Measurements from ENCODE around the gene HBB. TPM values are rescaled to one million over a fixed set of nuclear protein-coding genes. Genes with fewer than 3 reads are reported as not detected.

HBB gene
- total RNA-seq, 4 donors from 2014 or later = 16.1 to 148 (median 132) TPM; not detected in 1

GRCh38 chr11:5245155-5245554 lies 18.3 kb upstream of the HBB start:
- Histone ChIP-seq H3K9me3 (no peaks in the 10 kb centered on the region), H3K4me3 (no peak overlapping the region), H3K27me3 (peaks cover 6% of the 10 kb centered on the region), H3K27ac (no peak overlapping the region), H3K4me1 (no peaks in the 10 kb centered on the region), H3K36me3 (no peaks in the 10 kb centered on the region)
- TF ChIP-seq CTCF (IDR thresholded peaks at IDR 0.05) (no peak), POLR2A (IDR thresholded peaks at IDR 0.05) (no peak), POLR2AphosphoS5 (IDR thresholded peaks at IDR 0.05) (no peak), EP300 (IDR thresholded peaks at IDR 0.05) (no peak)
- ATAC-seq = no peak
- WGBS, 2 donors (ENCODE audit: low coverage in 1 of 2) = 70 to 100% methylated on average over 1 to 2 of the region's 2 CpGs

GRCh38 chr11:5243816-5244180 lies 16.9 kb upstream of the HBB start:
- Histone ChIP-seq H3K9me3 (no peaks in the 10 kb centered on the region), H3K36me3 (no peaks in the 10 kb centered on the region), H3K27ac (no peak overlapping the region), H3K4me3 (no peak overlapping the region), H3K27me3 (peaks cover 6% of the 10 kb centered on the region), H3K4me1 (no peaks in the 10 kb centered on the region)
- no peak for ATAC-seq
- TF ChIP-seq EP300 (IDR thresholded peaks at IDR 0.05) (no peak), CTCF (IDR thresholded peaks at IDR 0.05) (no peak), POLR2AphosphoS5 (IDR thresholded peaks at IDR 0.05) (no peak)
- 60 to 76% methylated on average over 2 to 4 of the region's 4 CpGs for WGBS, 2 donors (ENCODE audit: low coverage in 1 of 2)

- no peak for ATAC-seq
- H3K9me3 ChIP-seq = no peaks in the 10 kb centered on the region
- 49 to 64% methylated on average over 4 to 5 of the region's 7 CpGs for WGBS, 2 donors (ENCODE audit: low coverage in 1 of 2)
- H3K4me1 ChIP-seq = no peaks in the 10 kb centered on the region
- TF ChIP-seq POLR2A (IDR thresholded peaks at IDR 0.05) (no peak), POLR2AphosphoS5 (IDR thresholded peaks at IDR 0.05) (no peak), EP300 (IDR thresholded peaks at IDR 0.05) (no peak), CTCF (IDR thresholded peaks at IDR 0.05) (no peak)
- H3K36me3 ChIP-seq = no peaks in the 10 kb centered on the region
- no peak overlapping the region for H3K27ac ChIP-seq
- H3K4me3 ChIP-seq = no peak overlapping the region
- H3K27me3 ChIP-seq = peaks cover 6% of the 10 kb centered on the region
Measured at GRCh38 chr11:5242933-5243815, 16.3 kb upstream of the HBB start.

GRCh38 chr11:5242208-5242607 lies 15.3 kb upstream of the HBB start:
- no peak for TF ChIP-seq POLR2A (IDR thresholded peaks at IDR 0.05)
- no peak for TF ChIP-seq POLR2AphosphoS5 (IDR thresholded peaks at IDR 0.05)
- no peak for TF ChIP-seq CTCF (IDR thresholded peaks at IDR 0.05)
- TF ChIP-seq EP300 (IDR thresholded peaks at IDR 0.05) = no peak
- H3K4me1 ChIP-seq = no peaks in the 10 kb centered on the region
- no peaks in the 10 kb centered on the region for H3K9me3 ChIP-seq
- no peaks in the 10 kb centered on the region for H3K36me3 ChIP-seq
- no peak overlapping the region for H3K4me3 ChIP-seq
- no peak overlapping the region for H3K27ac ChIP-seq
- peaks cover 6% of the 10 kb centered on the region for H3K27me3 ChIP-seq
- WGBS, 2 donors (ENCODE audit: low coverage in 1 of 2) = 63 to 76% methylated on average over 2 of the region's 2 CpGs
- no peak for ATAC-seq

- no peaks in the 10 kb centered on the region for H3K4me1 ChIP-seq
- H3K27me3 ChIP-seq = peaks cover 6% of the 10 kb centered on the region
- H3K9me3 ChIP-seq = no peaks in the 10 kb centered on the region
- no peaks in the 10 kb centered on the region for H3K36me3 ChIP-seq
- ATAC-seq = no peak
- 48 to 61% methylated on average over 3 of the region's 3 CpGs for whole genome bisulfite sequencing, 2 donors (ENCODE audit: low coverage in 1 of 2)
- TF ChIP-seq CTCF (IDR thresholded peaks at IDR 0.05) = no peak
- no peak for TF ChIP-seq EP300 (IDR thresholded peaks at IDR 0.05)
- TF ChIP-seq POLR2A (IDR thresholded peaks at IDR 0.05) = no peak
- TF ChIP-seq POLR2AphosphoS5 (IDR thresholded peaks at IDR 0.05) = no peak
- H3K4me3 ChIP-seq = no peak overlapping the region
- H3K27ac ChIP-seq = no peak overlapping the region
Measured at GRCh38 chr11:5241458-5241857, 14.6 kb upstream of the HBB start.

Data from gastroesophageal sphincter (tissue), 4 donors.